HK-2 (cell line): Measurements from ENCODE around the gene PTPRD.
A peak's percentile ranks its signal among the peaks of the same experiment; 100 is the strongest.
"Not testable (repeated sequence)": the region's sequence is repeated elsewhere in the genome, so short reads cannot be mapped to it uniquely, and the experiment has no call there.

Experiments
- DNase-seq: peaks from one replicate; pipeline ENCODE4 v3.0.0-alpha.2; 2018; ENCODE audit not compliant: unreplicated experiment

Gene PTPRD

DNA sequence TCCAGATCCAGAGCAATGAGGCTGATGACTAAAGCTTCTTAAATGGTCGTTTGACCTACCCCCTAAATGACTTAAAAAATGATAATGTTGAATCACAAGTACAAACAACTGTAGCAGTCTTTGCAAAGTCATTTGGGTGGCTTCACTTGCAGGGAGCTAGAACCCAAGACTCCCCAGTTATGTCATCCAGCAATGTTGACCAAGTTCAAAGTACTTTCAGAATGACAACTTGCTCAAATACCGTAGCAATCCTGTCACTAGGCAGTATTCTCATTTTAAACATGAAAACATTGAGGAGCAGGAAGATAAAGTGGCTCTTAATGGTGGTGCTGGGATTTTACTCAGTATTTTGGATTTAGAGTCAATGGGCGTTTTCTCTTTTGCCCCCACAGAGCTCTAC lies 1596.2 kb downstream of the PTPRD start:
- no peak for DNase-seq

DNA sequence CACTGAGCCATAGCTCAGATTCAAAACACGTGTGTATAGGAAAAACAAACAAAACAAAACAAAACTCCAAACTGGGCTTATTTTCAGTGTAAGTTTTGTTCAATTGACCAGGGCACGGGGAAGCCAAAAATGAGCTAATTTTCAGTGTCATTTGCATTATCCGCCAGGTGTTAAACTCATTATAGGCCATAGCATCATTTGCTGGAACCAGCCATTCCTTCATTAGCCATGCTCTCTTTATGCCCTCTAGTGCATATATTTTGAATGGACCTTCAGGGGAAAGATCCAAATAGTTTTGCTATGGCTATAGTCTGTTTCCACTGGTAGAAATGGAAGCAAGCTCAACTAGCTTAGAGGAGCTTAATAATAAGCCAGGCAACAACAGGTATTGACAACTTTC lies 1608.0 kb downstream of the PTPRD start:
- no peak for DNase-seq

DNA sequence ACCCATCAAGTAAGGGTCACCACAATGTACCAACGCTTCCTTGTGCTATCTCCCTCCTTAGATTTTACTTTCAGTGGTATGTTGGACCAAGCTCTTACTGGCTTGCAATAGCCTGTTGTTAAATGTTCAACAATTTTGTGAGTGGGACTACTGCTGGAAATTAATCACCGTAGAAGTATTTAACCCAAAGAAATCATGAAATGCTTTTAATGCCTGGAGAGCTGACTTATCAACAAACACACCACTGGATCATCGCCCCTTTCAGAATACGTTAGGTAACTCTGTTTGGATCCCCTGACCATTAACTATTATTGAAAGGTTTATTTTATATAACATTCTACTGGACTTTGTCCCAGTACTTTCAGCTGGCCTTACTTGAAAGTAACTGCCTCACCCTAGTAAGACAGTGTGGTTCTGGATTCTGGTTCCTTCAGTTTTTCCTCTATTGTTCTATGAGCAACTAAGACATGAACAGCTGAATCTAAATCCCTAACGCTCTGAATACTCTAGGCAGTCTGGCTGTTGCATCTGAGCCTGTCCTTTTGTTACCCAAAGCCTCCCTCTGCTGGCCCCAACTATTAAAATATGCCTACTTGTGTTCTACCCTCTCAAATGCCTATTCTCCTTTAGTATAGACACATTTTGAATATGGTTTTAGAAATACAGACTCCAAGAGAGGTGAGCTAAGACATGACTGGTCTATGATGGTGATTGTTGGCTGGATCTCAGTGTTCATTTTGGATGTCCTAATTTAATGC lies 1609.8 kb downstream of the PTPRD start:
- peak; percentile 2 for DNase-seq

DNA sequence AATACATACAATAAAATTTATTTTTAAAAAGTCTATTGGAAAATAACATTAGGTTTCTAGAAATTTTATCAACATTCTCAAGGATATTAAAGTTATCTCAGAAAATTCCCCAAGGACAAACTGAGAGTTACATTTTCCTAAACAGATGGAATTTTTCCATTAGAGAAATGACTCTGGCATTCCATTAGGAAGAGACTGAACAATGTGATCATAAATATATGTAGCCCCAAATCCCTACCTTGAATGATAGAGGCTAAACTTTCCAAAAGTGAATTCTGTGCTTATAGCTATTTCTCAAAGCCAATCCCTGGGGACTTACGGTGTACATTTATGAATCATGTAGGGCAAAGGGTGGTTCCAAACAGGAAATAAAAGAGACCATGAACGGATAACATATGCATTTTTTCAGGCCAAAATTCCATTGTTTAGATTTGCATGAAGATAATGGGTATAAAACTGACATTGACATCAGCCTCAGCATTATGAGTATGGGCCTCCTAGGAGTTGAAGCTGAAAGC lies 1632.2 kb downstream of the PTPRD start:
- DNase-seq: no peak

DNA sequence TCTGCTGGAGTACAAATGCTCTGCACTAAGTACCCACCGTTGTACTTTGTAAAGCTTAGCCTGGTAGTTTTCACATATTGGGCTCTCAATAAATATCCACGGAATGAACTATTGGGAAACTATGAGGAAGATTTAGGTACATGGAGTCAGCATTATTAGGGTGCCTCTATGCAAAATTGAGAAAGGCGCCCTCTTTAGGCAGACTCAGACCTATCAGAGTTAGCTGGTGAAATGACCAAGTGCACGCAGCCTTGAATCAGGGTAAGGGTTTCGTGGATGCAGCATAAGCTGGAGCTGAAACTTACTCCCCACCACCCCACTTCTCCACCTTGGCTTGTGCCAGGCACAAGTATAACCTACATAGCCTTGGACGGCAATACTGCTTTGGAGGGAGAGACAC lies 1634.5 kb downstream of the PTPRD start:
- no peak for DNase-seq

DNA sequence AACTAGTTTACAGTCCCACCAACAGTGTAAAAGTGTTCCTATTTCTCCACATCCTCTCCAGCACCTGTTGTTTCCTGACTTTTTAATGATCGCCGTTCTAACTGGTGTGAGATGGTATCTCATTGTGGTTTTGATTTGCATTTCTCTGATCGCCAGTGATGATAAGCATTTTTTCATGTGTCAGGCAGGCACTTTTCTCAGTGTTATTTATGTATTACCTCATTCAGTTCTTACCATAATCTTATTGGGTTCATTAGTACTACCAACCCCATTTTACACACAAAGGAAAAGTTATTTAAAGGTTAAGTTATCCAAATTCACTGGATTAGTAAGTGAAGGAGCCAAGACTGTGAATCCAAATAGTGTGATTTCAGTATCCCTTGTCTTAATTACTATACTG lies 1644.5 kb downstream of the PTPRD start:
- DNase-seq: not testable (repeated sequence)

DNA sequence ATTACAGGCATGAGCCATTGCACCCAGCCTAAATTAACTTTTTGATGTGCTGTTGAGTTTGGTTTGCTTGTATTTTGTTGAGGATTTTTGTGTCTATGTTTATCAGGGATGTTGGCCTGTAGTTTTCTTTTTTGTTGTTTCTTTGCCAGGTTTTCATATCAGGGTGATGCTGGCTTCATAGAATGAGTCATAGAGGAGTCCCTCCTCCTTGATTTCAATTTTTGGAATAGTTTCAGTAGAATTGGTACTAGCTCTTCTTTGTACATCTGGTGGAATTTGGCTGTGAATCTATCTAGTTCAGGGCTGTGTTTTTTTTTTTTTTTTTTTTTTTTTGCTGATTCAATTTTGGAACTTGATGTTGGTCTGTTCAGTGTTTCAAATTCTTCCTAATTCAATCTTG lies 1648.9 kb downstream of the PTPRD start:
- no peak for DNase-seq

DNA sequence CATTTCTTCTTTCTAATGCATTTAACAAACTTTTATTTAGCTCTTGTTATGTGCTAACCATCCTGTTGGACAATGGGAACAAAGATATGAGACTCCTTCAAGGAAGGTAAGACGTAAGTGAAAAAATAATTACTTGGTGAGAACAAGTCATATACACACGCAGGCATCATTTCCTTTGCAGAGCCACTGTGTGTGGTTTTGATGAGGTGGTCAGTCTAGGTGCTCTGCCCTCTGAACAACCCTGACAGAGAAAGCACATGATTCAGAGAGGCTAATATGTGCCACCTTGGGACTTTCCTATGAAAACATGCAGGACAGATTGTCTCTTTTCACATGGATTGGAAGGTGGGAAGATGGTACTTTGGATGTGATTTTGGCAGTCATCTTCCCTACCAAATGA lies 1650.7 kb downstream of the PTPRD start:
- peak; percentile 0 for DNase-seq

DNA sequence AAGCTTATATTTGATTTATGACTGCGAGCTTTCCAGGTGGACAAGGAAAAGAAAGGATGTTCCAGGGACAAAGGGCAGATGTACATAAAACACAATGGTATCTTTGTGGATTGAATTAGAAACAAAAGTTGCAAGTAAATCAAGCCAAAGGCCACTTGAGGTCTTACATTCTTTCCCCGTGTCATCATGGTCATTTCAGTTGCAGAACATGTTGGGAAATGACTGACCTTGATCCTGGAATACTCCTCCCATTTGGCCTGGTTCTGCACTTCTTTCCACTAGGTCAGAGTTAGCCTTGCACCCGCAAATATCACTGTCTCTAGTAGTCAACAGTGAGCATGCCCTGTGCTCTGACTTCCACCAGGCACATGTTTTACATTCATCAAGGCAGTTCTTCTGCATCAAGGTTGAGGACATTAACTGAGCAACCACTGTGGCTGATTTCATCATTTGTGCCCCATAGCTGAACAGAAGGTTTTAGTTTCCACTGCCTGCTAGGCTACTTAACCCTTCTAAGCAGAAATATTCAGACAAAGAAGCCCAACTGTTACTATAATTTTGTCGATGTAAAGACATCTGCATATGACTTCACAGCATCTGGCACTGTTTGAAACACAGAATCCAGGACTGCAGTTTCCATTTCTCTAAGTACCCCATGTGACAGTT lies 1651.5 kb downstream of the PTPRD start:
- DNase-seq: no peak

DNA sequence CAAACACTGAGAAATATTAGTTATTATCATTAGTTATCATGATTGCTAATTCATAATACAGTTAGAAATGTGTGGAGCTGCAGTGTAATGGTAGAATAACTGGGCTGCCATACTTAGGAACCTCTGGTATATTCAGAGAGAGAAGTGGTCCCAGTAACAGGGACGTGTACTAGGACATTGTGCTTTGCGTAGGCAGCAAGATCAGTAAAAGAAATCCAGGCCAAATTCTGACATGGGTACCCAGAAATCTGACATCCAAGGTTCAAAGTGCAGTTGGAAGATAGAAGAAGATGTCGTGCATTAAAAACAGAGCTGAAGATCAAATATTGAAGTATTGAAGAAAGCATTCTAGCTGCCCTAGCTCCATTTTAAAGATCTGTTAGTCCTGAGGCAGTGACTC lies 1652.5 kb downstream of the PTPRD start:
- no peak for DNase-seq

DNA sequence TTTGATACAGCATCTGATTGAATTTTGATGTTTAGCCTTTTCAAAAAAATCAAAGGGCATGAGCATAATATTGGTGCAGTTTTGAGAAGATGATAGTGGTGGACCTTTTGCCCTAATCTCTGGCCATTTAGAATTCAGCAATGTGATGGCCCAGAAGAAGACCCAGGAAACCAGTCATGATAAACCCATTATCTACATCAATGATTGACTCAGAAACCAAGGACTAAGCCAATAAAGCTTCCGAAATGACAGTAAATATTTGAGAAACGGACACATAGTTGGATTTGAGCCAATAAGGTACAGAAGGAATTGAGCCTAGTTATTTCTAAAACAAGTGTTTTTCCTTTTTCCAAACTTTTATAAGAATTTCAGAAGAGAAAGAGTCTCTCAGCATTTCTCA lies 1654.4 kb downstream of the PTPRD start:
- DNase-seq: no peak

DNA sequence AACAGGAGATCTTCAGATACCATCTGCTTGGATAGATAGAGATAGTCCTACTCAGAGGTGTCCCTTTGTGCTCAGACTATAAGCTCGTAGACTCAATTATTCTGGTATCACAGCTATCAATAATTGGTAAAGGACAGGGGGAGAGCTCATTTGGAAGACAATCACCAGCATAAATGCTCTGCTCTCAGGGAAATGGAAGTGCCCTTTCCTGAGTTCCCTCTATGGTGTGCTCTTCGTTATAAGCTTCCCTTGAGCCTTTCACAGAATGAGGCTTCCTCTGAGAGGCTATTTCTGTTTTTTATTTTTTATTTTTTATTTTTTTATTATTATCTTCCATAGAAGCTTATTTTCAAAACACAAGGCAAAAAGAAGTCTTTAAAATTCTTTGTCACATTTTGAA lies 1657.5 kb downstream of the PTPRD start:
- DNase-seq: no peak

DNA sequence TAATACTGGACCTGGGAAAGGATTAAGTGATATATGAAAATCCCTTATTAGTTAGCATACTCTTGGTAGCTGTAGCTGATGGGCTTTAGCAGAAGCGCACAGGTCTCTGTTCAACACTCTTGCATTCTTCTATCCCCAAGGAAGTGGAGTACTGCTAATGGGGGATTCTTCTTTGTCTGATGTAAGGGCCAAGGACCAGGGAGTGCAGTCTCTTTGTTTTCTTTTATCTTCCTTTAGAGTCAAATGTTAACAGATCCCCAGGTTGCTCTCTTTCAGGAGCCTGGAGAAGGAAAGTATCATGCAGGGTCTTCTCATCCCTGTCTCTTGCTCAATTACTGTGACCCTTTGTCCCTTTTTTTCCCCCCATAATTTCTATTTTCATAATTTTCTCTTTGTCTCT lies 1666.3 kb downstream of the PTPRD start:
- DNase-seq: no peak

DNA sequence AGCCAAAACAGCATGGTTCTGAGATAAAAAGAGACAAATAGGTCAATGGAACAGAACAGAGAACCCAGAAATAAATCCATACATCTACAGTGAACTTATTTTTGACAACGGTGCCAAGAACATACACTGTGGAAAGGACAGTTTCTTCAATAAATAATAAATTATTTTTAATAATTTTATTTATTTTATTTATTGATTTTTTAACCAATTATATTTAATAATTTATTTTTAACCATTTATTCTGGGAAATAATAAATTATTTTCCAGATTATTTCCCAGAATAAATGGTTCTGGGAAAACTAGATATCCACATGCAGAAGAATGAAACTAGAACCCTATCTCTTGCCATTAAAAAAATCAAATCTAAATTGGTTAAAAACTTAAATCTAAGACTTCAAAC lies 1669.4 kb downstream of the PTPRD start:
- DNase-seq: no peak

DNA sequence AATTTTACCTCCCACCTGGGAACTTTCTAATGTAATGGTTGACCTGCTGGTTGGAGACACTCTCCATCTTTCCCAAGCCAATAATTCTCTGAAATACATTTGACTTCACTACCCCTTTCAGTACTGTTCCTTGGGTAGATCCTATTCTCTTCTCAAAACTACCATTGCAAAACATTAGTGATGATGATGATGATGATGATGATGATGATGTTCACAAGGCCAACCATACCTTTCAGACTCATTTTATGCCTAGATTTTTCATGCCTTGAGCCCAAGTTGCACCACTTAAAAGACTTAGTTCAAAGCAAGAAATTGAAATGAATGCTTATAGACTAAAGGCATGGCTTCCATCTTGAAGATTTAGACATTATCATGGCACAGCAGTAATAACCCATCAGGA lies 1672.2 kb downstream of the PTPRD start:
- no peak for DNase-seq

DNA sequence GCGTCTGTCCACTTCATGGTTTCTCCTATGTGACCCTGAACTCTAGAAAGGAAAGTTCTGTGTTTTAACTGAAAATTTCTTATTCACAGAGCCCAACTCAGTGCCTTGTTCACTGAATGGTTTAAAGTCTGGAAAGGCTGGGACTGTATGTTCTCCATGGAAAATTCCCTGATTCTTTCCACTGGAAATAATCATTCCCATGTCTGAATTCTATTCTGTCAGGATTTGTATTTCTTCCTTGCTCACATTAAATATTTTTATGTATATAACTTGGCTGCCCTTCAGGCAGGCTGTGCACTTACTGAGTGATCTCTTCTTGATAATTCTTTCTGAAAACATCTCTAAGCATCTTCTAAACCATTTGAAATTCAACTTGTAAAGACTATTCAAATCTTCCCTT lies 1686.3 kb downstream of the PTPRD start:
- no peak for DNase-seq

DNA sequence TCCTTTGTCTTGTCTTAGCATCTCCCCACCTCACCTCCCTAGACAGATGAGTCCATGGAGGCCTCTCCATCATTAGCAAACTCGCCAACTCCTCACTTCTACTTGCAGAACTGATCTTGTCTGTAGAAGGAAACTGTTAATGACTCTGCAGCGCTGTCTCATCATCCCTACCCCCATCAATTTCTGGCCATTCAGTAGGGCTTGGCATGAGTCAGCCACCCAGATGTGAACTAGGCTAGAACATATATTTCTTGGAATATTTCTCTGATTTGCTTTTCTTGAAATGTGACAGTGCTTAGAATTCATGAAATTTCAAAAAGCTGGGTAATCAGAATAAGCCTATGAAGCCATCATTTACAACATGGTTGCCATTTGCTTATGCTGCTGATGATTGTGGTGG lies 1688.2 kb downstream of the PTPRD start:
- DNase-seq: no peak

DNA sequence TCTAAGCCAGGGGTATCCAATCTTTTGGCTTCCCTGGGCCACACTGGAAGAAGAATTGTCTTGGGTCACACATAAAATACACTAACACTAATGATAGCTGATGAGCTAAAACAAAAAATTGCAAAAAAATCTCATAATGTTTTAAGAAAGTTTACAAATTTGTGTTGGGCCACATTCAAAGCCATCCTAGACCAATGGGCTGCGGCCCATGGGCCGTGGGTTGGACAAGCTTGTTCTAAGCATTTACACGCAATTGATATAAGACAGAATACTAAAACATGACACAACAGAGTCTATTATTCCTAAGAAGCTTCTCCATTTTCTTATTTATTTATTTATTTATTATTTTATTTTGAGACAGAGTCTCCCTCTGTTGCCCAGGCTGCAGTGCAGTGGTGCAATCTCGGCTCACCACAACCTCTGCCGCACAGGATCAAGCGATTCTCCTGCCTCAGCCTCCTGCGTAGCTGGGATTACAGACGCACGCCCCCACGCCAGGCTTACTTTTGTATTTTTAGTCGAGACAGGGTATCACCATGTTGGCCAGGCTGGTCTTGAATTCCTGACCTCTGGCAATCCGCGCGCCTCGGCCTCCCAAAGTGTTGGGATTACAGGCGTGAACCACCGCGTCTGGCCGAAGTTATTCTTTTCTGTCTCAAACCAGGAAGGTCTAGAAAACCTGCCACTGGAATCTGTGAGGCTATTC lies 1692.2 kb downstream of the PTPRD start:
- not testable (repeated sequence) for DNase-seq

DNA sequence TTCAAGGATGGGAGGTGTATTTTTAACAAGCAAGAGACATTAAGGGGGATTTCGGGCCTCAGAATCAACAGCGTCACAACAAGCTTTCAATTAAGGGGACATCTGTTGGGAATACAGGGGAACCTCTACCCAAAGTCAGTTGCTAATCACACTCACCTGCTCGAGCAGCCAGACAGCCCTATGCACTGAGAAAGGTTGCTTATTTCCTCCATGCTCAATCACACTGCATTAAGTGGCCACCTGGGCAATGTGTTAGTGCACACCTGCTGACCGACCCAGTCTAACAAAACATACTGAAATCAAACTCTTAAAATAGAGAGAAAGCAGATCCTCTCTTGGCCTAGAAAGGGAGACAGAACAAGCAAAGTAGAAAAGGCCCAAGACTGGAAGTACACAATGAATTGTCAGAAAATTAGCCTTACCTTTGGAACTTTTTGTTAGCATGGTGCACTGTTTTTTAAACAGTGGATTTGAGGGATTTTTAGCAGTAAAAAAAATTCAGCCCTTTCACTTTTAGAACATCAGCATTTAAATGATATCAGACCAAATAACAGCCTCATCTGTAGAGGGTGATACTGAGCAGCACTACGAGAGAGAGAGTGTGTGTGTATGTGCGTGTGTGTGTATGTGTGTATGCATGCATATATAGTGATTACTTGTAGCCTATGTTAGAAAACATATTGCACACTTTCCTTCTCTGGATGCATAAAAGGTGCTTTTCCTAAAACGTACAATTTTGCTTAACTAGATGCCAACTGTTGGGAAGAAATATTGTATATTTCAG lies 1694.7 kb downstream of the PTPRD start:
- no peak for DNase-seq

DNA sequence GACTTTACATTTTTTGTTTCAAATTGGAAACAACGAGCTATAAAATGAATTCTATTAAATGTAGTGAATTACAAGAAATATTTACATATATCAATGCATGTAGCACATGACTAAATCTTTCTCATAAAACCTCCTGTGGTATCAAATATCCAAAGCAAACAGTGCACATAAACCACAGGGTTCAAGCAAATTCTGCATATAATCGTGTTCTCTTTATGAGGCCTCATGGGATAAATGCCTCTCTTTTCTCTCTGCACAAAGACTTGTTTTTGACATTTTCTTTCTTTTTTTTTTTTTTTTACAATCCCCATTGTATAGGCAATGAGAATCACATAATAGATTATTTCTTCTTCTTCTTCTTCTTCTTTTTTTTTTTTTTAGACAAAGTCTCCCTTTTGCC lies 1696.0 kb downstream of the PTPRD start:
- DNase-seq: no peak

DNA sequence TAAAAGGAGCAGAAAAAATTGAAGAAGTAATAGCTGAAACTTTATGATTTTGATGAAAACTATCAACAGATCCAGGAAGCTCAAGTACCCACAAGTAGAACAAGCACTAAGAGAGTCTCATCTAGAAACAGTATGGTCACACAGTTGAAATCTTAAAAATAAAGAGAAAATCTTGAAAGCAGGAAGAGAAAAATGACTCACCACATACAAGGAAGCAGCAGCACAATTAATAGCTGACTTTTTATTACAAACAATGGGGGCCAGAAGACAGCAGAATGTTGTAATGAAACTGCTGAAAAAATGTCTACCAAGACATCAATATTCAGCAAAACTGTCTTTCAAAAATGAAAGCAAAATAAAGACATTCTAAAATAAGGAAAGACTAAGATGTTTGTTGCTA lies 1704.9 kb downstream of the PTPRD start:
- no peak for DNase-seq

DNA sequence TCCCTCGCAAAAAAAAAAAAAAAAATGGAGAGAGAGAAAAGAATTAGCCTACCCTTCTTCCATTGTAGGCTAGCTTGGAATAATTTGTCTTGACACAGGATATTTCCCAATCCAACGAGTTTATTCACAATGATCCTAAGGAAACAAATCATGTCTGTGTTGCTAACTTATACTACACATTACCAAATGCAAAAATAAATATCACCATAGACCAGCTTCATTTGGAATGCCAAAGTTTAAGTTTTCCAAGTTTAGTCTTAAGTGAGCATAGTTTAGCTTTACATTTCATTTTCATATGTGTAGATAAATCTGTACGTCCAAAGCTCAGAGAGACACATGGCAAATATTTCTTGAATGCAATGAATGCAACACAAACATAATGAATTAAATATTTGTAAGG lies 1707.1 kb downstream of the PTPRD start:
- DNase-seq: no peak
